GM12872 (cell line): ENCODE measurements around the gene LMF1.

Source experiments
- TF ChIP-seq, protein P1 (sequence below): IDR thresholded peaks from 3 replicates; pipeline ENCODE4 v1.5.1; 2011; ENCODE audit warnings: low read depth, mild to moderate bottlenecking, low read length, moderate library complexity; ENCODE audit not compliant: insufficient read depth

The LMF1 gene

GRCh38 chr16:890217-890616, 80.6 kb downstream of the LMF1 start:
- TF ChIP-seq, protein P1, sequence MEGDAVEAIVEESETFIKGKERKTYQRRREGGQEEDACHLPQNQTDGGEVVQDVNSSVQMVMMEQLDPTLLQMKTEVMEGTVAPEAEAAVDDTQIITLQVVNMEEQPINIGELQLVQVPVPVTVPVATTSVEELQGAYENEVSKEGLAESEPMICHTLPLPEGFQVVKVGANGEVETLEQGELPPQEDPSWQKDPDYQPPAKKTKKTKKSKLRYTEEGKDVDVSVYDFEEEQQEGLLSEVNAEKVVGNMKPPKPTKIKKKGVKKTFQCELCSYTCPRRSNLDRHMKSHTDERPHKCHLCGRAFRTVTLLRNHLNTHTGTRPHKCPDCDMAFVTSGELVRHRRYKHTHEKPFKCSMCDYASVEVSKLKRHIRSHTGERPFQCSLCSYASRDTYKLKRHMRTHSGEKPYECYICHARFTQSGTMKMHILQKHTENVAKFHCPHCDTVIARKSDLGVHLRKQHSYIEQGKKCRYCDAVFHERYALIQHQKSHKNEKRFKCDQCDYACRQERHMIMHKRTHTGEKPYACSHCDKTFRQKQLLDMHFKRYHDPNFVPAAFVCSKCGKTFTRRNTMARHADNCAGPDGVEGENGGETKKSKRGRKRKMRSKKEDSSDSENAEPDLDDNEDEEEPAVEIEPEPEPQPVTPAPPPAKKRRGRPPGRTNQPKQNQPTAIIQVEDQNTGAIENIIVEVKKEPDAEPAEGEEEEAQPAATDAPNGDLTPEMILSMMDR, result no peak

DNA sequence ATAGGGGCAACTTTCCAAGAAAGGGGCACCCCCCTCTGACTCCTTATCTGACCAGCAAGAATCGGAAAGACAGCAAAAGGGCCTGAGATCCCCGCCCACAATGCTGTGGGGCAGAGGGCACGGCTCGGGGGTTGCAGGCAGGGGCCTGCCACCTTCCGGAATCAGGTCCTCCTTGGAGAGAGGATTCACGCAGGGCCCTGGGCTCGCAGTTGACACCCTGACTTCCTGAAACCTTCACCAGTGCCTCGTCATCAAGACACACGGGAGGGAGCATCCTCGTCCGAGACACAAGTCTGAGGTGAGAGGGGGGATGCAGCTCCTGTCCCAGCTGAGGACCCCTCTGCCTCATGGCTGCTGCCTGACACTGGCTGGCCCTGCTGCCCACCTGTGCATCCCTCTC, 81.2 kb downstream of the LMF1 start:
- TF ChIP-seq, protein P1, result no peak

DNA sequence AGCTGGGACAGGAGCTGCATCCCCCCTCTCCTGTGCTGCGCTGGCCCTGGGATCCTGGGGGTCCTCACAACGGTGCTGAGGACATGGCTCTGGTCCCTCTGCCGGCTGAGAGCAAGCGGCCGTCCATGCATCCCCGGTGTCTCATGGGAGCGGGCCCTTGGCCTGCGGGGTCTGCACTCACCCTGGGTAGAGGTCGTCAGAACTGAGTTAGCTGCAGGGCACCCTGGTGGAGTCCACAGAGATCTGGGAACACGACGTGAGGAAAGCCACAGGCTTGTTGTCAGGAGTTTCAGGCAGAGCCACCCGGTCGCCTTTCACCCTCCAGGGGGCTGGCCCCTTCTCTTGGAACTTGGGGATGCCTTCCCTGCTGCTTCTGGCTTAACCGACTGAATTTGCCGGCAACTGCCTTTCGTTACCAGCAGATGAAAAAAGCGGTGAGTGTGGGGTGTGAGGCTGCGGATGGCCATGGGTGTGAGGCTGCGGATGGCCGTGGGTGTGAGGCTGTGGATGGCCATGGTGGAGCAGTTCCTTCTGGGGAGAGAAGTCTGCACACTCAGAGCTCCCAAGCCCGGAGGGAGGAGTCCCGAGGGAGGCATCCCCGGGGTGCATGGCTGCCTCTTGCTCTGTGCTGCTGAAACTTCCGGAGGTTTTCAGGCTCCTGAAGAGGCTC, 81.7 kb downstream of the LMF1 start:
- TF ChIP-seq, protein P1, result no peak

DNA sequence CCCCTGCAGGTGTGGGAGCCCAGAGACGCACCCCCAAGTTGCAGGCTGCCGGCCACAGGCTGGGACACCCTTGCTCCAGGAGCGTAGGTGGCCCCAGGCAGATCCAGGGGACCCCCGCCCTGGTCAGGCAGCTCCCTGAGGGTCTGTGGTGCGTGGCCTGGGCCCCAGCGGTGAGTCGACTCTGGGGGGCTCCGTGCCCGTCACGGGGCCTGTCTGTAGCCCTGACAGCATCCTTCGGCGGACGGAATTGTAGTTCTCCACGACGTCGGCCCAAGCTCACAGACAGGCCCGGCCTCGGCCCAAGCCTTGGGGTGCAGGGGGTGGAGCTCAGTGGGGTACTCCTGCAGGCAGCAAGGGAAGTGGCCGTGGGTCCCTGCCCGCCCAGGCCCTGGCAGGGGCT, 82.9 kb downstream of the LMF1 start:
- TF ChIP-seq, protein P1, result no peak

- TF ChIP-seq, protein P1, result no peak
Measured at GRCh38 chr16:886802-887731, 83.7 kb downstream of the LMF1 start.

DNA sequence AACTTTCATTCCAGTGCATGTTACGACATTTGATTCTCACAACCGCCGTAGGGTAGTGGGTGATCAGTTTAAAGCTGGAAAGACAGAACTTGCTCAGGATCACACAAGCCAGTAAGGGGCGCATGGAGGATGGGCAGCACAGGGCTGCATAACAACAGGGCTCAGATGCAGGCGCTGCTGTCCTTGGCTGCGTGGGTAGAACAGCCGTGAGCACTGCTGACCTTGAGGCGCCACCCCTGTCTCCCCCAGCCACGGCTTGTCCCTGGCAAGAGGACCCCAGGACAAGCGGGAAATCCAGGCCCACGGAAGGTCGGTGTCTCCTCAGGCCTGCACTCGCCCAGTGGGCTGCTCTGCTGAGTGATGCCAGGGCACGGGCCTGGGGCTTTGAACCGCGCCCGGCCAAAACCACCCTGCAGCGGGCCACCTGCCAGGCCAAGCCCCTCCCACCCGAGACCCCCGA, 84.7 kb downstream of the LMF1 start:
- TF ChIP-seq, protein P1, result no peak

- TF ChIP-seq, protein P1, result no peak
Measured at GRCh38 chr16:885391-885790, 85.4 kb downstream of the LMF1 start.
